SK-N-SH (cell line): Measurements from ENCODE around the gene ADGRL3.

Experiments used
- EP300 ChIP-seq, 2 experiments: IDR thresholded peaks; 2 replicates each; pipeline versions ENCODE4 v1.4.0 to v1.6.1; 2012; ENCODE audit warnings: borderline replicate concordance in 1 of 2, low read depth in 1 of 2, low read length in 1 of 2
- RFX5 ChIP-seq: IDR thresholded peaks from 2 replicates; pipeline ENCODE4 v1.6.1; 2012; ENCODE audit warnings: mild to moderate bottlenecking, improper control_type of control experiment, low read length
- ZBTB33 ChIP-seq: IDR thresholded peaks from 2 replicates; pipeline ENCODE4 v1.4.0; 2012; ENCODE audit warnings: low read depth, borderline replicate concordance
- TF ChIP-seq, protein P1 (sequence below): fragments of 200-600 bp; sonication (generic); IDR thresholded peaks from 2 replicates; pipeline ENCODE4 v1.6.1; 2017; ENCODE audit warnings: antibody characterized with exemption, mild to moderate bottlenecking, moderate library complexity

- TF ChIP-seq, protein P1, sequence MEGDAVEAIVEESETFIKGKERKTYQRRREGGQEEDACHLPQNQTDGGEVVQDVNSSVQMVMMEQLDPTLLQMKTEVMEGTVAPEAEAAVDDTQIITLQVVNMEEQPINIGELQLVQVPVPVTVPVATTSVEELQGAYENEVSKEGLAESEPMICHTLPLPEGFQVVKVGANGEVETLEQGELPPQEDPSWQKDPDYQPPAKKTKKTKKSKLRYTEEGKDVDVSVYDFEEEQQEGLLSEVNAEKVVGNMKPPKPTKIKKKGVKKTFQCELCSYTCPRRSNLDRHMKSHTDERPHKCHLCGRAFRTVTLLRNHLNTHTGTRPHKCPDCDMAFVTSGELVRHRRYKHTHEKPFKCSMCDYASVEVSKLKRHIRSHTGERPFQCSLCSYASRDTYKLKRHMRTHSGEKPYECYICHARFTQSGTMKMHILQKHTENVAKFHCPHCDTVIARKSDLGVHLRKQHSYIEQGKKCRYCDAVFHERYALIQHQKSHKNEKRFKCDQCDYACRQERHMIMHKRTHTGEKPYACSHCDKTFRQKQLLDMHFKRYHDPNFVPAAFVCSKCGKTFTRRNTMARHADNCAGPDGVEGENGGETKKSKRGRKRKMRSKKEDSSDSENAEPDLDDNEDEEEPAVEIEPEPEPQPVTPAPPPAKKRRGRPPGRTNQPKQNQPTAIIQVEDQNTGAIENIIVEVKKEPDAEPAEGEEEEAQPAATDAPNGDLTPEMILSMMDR: no peak
- TF ChIP-seq ZBTB33: no peak
- no peak for TF ChIP-seq EP300 (IDR thresholded peaks at IDR 0.05; ENCODE audit: borderline replicate concordance in 1 of 2, low read depth in 1 of 2, low read length in 1 of 2)
- TF ChIP-seq RFX5: no peak
Measured at GRCh38 chr4:61485056-61485455, 284.9 kb downstream of the ADGRL3 start.
